COR-L47 (cell line): Measurements from ENCODE around the gene GJB5.
"Not testable (repeated sequence)": the region's sequence is repeated elsewhere in the genome, so short reads cannot be mapped to it uniquely, and the experiment has no call there.

Experiments used
- DNase-seq: peaks from one replicate; lab custom pipeline; 2025; lab: John Stamatoyannopoulos, UW

The GJB5 gene

GRCh38 chr1:34754964-34755637 lies at the start of gene GJB5:
Gene GJB5, plus strand, starts transcription at chr1:34755047. Its CDS starts 2,284 bp downstream, at chr1:34757331.
- no peak for DNase-seq

- no peak for DNase-seq
These were observed 49.8 kb upstream of the GJB5 start for GRCh38 chr1:34705077-34705476.

DNA sequence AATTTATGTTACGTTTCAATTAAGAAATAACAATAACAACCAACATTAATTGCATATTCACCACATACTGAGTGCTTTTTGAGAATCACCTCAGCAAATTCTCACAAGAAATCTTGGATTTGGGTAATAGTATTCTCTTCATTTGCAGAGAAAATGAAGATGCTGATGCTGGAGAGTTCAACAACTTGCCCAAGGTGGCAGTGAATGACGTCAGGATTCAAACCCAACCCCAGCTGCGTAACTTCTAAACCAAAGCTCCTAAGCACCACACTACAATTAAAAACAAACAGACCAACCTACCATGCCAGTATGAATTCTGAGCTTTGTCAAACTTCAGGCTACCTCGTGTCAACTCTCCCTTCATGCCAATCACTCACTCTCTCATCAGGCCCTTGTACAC lies 46.7 kb upstream of the GJB5 start:
- no peak for DNase-seq

DNA sequence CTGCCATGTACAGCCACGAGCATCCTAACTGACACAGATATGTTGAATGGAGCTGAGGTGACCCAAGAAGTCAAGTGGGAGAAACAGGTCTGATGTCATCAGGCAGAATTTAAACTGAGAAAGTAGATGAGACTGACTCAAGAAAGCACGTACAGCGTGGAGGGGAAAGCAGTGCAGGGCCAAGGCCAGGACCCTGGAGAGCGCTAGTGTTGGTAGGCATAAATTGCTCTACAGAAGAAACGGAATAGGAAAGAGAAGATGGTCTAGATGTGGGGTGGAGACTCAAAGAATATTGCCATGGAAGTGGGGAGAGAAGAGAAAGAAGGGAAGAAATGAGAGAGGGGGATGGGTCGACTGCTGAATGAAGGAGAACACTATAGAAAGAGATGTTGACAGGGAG lies 45.3 kb upstream of the GJB5 start:
- DNase-seq, result no peak

GRCh38 chr1:34710812-34711211 lies 44.0 kb upstream of the GJB5 start:
- no peak for DNase-seq

DNA sequence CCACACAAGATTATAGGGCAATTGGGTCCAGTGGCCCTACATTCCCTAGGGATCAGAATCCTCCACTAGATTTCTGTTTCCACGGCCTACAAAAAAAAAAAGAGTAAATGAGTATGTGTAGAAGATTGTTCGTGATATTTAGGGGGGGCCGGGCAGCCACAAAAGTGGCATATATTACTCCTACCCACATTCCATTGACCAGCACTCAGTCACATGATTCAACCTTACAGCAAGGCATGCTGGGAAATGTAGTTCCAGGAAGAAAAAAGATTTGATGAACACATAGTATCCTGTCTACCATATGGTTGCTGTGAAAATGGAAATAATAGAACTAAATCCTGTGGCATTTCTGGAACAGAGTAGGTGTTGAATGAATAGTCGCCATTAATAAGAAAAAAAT lies 43.4 kb upstream of the GJB5 start:
- DNase-seq, result no peak

DNA sequence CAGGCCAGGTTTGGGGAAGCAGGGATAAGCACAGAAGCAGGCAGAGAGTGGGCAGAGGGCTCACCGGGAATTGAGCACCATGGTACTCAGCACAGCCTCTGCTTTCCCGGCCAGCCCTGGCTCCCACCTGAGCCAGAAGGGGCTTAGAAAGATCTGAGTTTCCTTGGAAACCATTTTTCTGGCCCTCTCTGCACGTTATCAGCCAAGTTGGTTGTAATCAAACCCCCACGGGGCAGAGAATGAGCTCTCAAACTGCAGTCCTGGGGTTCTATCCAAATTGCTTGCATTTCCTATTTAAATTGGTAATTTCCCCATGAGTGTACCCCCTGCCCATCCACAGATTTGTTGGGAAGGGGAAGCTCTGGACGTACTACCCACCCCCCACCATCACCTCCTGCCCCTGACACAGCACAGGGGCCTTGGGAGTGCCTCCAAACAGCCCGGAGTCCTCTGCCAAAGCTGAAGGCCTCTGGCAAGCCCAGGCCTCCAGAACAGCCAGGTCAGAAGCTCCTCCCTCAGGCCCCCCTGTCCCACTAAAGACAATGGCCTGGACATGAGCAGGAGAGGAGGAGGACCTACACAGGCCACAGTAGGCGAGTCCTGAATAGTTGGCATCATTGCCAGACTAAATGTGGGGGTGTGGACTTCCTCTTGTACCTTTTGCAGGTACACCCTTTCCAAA lies 42.7 kb upstream of the GJB5 start:
- no peak for DNase-seq

DNA sequence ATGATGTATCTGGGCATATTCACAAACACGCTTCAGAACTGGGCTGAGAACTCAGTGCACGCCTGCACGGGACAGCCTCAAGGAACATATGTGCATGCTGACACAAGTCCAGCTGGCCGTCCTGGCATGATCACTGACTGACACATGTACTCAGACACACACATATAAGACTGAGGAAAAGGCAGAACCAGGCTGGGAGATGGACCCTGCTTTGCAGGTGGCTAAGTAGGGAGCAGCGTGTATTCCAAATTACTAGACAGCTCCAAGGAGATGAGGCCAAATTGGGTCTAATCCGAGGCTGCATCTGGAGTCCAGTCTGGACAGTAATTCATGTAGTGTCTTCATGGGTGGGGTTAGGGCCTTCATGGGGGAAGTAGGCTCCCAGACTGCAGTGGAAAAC lies 41.4 kb upstream of the GJB5 start:
- DNase-seq, result no peak

DNA sequence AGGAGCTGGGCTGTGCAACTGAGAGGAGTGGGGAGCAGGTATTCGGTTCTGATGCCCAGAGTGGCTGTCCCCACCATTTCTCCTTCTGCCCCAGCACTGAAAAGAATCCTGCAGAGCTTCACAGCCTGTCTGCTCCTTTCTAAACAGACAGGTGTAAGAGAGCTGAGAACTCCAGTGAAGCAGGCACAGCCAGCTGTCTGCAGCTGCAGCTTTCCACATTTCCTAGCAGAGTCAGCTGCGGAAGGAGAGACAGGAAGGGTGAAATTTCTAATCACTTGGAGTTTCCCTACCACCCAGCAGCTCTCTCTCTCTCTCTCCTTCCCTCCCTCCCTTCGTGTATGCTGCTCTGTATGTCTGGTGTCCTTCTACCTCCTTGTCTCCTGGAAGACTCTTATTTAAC lies 40.5 kb upstream of the GJB5 start:
- no peak for DNase-seq

DNA sequence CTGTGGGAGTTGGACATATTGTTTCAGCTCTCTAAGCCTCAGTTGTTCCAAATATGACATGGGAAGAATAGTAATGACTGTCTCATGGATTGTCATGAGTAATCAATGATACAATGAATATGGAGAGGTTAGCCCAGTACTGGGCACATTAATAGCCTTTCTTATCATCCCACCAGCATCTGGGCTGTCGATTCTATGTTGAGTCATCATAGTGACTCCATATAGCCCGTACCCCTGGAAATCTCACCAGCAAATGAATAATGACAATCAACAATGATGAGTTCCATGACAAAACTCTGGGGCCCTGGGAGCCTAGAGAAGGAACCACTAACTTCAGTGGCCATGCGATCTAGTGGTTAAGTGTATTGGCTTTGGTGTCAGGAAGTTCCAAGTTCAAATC lies 39.7 kb upstream of the GJB5 start:
- no peak for DNase-seq

- no peak for DNase-seq
These were observed 33.6 kb upstream of the GJB5 start for GRCh38 chr1:34721241-34721640.

- DNase-seq, result no peak
These were observed 33.0 kb upstream of the GJB5 start for GRCh38 chr1:34721646-34722355.

DNA sequence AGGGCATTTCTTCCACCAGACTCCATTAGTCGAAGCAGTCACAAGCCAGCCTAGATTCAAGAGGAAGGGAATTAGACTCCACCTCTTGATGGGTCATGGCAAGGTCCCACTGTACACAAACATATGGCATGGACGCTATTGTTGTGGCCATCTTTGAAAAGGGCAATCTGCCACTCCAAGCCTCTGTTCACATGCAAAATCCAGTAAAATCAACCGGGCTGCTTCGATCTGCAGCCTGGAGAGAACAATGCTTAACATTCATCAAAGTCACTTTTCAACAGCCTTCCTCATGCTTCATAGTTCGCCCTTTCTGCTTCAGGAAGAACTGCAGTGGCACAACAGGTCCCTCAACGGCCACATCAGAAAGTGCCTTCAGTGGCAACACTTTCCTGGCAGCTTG lies 28.0 kb upstream of the GJB5 start:
- no peak for DNase-seq

GRCh38 chr1:34730485-34730884 lies 24.4 kb upstream of the GJB5 start:
- DNase-seq, result no peak

DNA sequence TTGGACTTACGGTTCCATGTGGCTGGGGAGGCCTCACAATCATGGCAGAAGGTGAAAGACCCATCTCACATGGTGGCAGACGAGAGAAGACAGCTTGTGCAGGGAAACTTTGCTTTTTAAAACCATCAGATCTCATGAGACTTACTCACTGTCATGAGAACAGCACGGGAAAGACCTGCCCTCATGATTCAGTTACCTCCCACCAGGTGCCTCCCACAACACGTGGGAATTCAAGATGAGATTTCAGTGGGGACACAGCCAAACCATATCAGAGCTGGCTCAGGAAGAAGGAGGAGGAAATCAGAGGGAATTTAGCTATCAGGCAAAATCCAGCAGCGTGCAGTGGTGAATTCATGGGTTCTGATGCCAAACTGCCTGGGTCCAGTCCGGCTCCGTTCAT lies 22.0 kb upstream of the GJB5 start:
- not testable (repeated sequence) for DNase-seq

DNA sequence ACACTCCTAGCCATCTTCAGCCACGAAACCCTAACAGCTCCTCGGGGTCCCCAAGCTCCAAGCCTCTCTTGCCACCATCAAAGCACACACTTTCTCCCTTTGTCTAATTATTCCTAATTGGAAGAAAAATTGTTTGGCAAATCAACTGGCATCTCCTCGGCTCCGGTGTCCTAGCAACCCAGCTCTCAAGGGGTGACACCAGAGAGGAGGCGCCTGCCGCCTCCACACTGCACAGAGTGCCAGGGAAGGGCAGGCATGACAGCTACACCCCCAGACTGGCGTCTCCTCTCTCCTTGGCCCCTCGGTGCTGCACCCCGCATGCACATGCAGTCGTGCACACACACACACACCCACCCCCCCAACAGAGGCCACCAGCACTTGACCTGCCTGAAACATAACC lies 18.2 kb upstream of the GJB5 start:
- DNase-seq, result peak; percentile 68

DNA sequence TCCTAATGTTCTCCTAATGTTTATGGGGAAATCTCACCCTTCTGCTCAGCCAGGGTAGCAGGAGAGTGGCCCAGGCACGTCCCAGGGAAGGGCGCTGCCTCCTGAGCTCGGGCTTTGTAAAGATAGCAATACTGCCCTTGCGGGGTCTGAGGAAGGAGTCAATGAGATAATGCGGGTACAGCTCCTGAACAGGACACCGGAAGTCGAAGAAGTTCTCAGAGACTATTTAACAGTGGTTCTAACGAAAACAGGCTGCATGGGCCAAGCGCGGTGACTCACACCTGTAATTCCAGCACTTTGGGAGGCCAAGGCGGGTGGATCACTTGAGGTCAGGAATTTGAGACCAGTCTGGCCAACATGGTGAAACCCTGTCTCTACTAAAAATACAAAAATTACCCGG lies 17.6 kb upstream of the GJB5 start:
- not testable (repeated sequence) for DNase-seq

DNA sequence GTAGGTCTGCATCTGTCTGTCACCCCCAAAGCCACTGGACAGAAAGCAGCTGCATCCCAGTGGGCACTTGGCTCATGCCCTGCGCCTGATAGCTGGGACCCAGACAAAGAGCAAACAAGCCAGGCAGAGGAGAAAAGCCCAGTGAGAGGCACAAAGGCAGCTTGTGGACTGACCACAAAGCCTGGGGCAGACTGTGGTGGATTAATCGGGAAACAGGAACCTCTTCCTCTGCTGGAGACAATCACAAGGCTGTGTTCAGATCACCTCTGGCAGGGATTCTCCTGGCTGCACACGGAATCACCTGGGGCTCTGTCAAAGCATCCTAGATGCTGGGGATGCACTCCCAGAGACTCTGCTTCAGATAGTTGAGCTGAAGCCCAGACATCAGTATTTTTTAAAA lies 15.2 kb upstream of the GJB5 start:
- DNase-seq, result peak; percentile 9

DNA sequence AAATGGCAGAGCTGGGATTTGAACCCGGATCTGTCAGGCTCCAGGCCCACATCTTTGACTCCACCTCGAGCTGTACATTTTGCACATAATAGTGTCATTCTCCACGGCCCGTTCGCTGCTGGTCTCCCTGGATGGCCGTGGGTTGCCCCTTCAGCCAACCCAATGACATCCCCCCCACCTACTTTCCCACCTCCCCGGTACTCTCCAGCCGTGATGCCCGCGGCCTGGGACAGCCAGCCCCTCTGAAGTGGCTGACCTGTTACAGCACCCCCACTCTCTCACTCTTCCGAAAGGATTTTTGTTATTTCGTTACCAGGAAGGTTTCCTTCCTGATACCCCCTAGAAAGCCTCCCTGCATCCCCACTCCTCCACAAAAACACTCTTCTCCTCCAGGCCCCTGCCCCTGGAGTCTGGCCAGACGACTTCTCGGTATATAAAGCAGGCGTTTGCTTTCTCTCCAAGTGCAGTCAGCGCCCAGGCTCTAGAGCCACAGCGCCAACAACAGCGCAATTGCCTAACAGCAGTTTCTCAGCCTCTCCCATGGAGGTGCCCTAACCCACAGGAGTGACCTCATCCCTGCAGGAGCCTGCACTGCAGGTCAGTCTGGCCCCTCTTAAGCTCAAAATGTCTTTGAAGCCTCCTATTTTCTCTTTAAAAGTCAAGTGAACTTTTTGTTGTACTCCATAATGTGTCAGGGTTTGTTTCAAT lies 14.5 kb upstream of the GJB5 start:
- DNase-seq, result peak; percentile 3

DNA sequence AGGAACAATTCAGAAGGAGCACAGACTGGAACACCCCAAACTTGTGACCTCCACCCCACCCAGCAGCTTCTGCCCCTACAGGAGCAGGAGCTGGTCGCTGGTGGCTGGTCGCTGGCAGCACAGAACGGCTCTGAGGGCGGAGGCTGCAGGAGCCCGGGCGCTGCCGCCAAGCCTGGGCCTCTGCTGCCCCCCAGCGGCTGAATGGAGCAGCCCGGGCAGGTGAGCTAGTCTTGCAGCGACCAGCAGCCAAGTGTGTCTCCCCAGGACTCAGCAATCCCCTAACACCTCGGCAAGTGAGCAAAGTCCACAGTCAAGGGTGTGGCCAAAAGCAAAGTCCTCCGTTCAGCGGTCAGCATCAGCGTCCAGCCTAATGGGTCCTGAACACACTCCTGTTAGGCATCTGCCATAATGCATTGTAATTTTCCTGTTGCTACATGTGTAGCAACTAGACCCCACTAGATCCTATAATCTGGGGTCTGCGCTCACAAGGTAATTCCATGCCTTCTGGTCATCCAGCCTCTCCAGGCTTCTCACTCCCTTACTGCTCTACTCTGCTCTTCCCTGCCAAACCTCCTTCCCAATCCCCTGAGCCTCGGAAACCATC lies 12.1 kb upstream of the GJB5 start:
- peak; percentile 65 for DNase-seq

DNA sequence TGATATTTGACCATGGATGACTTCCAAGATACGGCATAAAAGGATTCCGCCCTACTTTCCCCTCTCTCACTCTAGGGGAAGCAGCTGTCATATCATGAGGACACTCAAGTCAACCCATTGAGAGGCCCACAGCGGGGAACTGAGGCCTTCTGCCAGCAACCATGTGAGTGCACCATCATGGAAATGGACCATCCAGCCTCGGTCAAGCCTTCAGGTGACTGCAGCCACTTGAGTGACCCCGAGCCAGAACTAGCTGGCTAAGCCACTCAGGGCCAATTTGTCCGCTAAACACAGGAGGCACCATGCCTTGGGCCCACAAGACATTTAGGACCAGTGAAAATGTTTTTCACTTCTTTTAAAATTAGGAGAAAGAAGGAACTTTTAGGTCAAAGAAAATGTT lies 11.1 kb upstream of the GJB5 start:
- no peak for DNase-seq

GRCh38 chr1:34744851-34745250 lies 10.0 kb upstream of the GJB5 start:
- DNase-seq, result no peak
